ENCODE data around the gene A4GALT.

DNA sequence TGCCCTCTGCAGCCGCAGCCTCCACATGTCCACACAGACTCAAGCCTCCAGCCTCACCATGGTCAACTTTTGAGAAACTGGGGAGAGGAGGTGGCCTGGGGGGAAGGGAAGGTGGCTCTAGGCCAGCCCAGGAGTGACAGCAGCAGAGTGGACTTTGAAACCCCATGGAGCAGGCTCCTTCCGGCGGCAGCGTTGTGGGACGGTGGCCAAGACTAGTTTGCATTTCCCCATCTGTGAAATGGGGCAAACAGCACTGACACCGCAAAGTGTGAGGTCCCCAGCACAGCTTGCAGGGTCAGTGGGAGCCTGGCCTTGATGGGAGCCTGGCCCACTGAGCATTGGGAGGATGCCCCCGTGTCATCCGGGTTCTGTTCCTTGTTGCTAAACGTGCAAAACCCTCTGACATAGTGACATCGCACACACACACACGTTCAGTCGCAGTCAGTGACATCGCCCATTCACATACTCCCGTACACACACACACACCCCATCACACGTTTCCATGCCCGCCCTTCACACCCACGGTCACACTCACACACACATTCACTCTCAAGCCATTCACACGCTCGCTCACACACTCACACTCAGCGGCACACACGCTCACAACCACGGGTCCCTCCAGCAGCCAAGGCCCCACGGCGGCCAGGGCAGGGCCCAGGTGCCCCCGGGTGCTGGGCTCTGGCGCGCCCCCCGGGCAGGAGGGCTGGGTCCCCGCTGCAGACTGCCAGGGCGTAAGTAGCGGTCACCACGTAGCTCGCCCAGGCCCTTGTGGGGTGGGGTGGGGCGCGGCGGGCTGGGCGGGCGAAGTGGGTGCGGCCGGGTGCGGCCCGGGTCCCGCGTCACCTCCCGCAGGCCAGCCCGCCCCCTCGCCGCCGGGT, 72.1 kb downstream of the A4GALT start:
- TF ChIP-seq CTCF (conservative IDR thresholded peaks at IDR 0.05; ENCODE audit: low read length) (no peak), EZH2phosphoT487 (IDR thresholded peaks at IDR 0.05; ENCODE audit: borderline replicate concordance) (no peak)

All from Loucy (cell line).